CD4-positive, alpha-beta T cell treated with Interleukin-17A for 1 hour (primary cell): Measurements from ENCODE around the gene ADARB2.
A peak's percentile ranks its signal among the peaks of the same experiment; 100 is the strongest.

Experiments
- DNase-seq: peaks from one replicate; pipeline ENCODE4 v3.0.0-alpha.2; 2020

The ADARB2 gene

DNA sequence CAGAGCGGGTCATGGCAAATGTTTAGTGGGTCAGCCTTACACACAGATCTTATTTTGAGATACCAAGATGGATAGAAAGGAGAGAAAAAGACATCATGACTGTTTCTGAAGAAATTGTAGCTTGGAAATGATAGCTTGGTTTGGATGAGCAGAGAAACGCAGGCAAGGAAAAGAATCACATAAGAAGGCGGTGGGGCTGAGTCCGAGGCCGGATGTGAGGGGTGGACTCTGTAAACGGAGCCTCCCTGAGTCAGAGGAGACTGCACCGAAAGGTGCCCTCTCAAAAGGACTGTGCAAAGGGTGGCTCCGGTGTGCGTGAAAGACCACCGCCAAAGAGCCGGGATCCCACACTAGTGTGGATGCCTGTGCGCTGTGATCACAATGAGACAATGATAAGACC is 53.7 kb downstream of the ADARB2 start:
- no peak for DNase-seq

DNA sequence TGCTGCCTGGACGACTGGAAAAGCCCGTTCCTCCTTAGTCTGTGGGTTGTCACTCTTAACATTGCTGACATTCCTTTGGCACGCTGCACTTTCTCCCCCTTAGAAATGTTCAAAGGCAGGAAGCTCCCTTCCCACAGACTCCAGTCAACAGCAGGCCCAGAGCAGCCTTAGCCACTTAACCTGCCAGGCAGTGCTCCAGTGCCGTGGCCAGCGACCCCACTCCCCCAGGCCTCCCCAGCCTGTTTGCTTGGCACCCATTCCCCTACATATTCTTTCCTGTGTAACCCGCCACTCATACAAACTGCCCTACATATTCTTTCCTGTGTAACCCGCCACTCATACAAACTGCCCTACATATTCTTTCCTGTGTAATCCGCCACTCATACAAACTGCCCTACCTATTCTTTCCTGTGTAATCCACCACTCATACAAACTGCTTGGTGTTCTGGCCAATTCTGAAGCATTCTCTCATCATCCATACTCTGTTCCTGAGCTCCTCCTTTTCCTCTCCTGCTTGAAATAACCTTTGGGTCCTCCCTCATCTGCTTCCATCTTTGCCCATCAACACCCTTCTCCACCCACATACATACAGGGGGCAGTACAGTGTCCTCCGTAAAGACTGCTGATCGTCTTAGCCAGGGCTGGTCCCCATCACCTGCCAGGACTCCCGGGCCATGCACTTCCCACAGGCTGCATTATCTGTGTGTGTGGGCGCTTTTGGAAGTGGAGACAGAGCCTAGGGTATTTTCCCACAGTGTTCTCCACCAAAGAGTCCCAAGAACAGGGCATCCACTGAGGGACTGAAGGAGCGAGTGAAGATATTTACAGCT is 57.3 kb downstream of the ADARB2 start:
- peak; percentile 4 for DNase-seq

DNA sequence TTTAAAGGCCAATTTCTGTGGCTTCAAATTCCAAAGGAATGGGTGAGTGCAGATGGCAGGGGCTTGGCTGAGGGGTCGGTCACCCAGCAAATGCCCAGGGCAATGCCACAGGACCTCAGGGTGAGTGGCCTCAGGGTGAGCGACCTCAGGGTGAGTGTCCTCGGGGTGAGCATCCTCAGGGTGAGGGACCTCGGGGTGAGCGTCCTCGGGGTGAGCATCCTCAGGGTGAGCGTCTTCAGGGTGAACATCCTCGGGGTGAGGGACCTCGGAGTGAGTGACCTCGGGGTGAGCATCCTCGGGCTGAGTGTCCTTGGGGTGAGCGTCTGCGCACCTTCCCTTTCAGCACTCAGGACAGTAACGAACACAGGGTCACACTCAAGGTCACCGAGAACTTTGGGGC is 59.2 kb downstream of the ADARB2 start:
- no peak for DNase-seq

DNA sequence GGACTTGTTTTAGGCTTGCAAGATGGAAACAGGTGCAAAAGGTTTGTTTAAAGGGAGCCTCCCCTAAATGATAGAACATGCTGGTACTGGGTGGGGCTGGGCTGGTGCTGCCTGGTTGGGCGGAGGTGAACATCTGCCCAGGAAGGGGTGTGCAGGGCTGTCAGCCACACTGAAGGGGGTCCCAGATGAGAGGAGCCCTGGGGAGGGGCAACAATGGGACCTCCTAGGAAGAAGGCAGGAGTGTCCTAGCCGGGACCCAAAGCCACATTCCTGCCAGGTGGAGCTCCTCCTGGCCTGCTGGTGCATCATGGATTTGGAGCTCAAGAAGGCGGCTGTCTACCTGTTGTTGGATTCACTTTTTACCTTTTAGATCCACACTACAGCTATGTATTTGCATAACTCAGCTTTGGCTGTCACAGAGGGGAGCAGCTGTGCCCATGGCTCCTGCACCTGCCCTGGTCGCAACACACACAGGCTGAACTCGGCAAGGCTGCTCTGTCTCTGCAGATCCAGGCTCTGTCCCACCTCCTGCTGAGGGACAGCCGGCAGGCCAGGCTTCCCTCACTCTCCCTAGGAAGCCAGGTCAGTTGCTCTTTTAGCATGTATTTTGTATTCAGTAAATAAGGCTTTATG is 59.9 kb downstream of the ADARB2 start:
- DNase-seq: no peak

DNA sequence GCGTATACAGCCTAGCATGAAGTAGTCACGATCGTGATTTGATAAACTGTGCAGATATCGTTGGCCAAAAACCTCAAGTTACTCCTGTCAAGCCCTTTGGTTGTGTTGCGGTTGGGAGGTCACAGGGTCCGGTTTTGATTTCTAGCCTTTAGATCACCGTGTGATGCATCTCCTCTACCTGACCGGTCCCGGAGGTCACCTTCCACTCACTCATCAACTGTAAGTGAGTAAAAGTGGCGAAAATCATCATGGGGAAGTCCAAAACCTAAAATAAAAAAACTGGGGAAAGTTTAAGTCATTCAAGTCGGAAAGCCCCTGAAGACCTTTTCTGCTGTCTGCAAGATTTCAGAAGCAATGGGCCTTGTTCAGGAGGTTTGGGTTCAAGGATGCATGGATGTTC is 62.8 kb downstream of the ADARB2 start:
- no peak for DNase-seq

DNA sequence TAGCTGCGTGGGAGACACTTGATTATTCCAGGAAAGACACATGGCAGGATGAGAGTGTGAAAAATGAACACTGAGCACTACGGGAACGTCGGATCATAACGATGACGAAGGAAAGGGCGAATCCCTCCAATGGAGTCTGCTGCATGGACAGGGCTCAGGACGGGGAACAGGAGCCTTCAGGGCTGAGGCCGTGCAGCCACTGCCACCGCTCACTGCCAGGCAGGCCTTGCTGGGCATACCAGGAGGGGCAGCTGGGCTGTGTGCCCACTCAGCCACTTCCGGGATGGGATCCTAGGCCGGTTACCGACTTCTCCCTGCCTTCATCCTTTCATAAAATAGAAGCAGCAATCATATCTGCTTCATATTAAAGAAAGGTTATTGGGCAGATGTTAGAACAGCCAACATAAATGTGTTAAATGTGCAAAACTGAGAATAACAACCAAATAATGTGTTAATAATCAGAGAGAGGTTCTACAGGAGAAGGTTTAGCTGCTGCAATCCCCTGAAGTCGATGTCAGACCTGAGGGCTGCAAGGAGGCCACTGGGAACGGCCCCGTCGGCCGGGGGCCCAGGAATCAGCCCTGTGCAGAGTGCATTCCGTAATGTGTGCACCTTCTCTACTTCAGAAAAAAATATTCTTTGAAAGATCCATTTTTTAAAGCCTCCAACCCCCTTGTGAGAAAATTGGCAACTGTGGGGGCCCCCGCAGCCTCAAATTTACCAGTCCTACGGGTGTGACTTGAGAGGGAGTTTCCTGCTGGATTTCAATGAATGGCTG is 63.6 kb downstream of the ADARB2 start:
- no peak for DNase-seq

DNA sequence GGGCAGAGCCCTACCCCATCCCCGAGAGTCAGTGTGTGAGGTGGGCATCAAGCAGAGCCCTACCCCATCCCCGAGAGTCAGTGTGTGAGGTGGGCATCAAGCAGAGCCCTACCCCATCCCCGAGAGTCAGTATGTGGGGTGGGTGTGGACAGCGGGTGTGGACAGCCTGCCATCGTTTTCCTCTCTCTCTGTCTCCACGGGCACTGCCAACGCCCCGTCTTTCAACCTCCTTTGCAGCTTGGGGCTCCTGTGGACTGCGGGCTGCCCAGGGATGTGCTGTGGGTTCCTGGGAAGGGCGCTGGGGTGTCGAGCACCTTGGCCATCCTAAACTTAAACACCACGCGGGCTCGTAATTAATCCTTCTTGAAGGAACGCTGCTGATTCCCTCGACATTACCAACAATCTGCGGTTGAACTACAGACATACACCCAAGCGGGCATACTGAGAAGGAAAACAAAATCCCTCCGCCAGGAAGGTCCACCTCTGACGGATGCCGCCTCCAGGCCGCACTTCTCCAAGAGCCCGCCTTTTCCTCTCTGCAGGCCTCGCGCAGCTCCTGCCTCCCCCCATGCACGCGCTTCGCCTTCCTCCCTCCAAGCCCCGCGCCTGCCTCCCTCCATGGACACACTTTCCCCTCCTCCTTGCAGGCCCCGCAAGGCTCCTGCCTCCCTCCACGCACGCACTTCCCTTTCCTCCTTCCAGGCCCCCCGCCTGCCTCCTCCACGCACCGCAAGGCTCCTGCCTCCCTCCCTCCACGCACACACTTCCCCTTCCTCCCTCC is 65.1 kb downstream of the ADARB2 start:
- DNase-seq: no peak

DNA sequence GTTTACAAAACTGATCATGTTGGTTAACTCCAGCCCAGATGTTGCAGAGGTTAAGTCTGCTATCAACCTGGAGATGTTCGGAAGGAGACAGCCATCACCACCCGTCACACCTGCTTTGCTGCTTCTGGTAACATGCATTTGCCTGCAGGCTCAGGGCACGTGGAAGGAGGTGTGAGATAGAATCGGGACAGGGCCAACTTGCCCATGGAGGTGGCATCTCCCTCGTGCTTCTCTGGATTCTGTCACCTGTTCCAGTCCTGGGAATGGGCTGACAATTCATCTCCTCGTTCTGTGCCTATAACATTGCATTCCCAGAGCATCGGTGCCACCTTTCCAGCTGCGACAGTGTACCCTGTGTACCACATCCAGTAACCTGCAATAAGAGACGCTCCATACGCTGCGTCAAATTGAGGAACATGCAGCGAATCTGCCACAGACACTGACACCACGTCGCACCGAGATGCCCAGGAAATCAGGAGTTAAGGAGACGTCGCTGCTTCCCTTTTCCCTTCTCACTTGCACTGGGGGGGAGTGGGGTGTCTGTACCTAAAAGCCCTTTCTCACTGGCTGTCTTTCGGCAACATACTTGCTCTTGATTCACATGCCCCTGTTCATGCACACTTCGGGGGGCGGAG is 65.8 kb downstream of the ADARB2 start:
- no peak for DNase-seq

DNA sequence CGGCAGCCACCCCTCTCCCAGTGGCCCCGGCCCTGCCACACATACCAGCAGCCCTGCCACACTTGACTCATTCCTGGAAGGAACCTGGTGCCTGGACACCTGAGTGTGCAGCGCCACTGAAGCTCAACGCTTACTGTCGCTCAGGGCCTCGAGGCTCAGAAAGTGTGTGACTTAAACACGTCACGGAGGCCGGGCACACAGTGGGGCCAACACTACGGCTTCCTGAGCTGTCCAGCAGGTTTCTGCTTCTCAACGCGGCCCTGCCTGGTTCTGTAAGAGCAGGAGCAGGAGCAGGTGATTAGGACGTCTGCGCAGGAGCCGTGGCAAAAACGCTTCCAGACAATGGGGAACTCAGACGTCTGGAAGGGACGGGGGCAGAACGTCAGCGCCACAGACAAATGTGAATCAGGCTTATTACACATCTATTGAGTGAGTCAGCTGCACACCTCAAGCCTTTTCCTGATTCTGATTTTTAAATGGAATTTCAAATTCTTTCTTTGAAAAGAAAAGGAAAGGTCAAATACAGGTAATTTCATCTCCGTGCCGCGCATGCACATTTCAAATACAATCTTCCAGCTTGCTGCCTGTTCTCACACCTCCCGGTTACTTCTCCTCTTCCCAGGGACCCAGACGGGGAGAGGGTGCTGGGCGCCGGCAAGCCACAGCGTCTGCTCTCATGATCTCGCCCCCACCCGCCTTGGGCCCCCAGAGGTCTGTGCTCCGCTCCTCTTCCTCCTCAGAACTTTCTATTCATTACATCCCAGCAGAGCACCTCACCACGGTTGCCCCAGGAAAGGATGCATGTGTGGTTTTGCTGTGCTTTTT is 66.6 kb downstream of the ADARB2 start:
- DNase-seq: no peak

DNA sequence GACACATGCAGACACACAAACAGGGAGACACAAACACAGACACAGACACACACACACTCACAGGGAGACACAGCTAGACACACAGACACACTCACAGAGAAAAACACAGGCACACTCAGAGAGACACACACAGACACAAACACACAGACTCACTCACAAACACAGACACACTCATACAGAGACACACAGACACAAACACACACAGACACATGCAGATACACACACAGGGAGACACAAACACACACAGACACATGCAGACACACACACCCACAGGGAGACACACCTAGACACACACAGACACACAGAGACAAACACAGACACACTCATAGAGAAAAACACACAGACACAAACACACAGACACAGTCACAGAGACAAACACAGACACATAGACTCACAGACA is 67.9 kb downstream of the ADARB2 start:
- no peak for DNase-seq

DNA sequence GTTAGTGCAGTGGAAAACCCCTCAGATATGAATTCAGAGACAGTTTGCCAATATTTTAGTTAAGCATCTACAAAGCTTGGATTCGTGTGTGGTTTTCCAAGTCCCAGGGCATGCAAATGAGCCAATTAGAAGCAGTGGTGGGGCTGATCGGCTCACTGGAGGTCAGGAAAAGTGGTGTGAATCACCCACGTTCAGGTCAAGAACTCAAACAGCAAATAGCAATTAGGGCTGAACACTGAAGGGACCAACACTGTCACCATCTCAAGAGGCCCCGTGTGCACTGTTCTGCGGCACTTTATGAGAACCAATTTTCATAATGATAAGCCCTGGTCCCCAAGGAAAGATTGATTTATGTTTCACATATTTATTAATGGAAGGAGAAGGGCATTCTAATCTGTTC is 68.9 kb downstream of the ADARB2 start:
- no peak for DNase-seq

DNA sequence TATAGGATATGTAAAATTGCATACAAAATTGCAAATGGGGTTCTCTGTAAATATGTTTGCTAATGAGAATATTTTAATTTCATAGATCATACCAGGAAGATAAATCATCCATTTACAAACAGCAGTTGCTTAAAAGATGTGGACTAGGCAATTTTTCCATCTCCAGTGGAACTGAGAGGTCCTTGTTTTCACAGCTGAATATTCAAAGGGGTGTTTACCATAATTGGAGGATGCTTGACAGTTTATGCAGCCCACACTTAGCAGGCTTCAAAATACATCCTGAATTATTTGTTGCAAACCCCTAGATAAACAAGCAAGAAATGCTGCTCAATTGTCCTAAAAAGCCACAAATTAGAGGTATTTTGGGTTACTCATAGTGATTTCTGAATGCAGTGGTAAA is 69.9 kb downstream of the ADARB2 start:
- DNase-seq: no peak

DNA sequence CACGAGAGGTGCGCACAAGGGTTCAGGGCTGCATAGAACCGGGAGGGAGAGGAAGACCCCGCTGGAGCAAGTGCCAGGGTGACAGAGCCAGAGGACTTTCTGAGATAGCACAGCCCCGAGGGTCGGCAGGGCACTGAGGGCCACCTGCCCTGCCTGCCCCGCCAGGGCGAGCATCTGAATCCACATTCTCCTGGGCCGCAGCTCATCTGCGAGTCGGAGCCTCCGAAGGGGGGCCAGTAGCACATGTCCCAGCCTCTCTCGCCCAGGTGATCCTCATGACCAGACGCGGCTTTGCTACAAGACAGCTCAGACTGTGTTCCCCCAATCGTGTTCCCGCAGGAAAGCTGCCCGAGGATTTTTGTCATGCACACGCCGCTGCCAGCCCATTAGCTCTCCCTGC is 71.2 kb downstream of the ADARB2 start:
- DNase-seq: no peak

DNA sequence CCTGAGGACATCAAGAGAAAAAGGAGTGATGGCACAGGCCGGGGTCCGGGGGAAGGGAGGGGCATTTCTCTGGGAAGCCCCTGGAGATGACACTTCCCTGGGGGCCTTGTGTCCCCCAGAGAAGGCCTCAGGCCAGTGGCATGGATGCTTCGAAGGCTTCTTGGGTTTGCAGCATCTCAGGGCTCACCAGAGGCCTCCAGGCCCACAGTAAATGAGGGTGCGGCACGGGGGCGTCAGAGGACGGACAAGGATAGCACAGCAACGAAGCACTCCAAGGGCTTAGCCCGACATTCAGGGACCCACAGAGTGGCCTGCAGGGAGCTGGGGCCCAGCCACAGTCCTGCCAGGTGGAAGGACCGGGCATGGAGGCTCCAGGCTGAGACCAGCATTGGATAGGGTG is 71.6 kb downstream of the ADARB2 start:
- no peak for DNase-seq

DNA sequence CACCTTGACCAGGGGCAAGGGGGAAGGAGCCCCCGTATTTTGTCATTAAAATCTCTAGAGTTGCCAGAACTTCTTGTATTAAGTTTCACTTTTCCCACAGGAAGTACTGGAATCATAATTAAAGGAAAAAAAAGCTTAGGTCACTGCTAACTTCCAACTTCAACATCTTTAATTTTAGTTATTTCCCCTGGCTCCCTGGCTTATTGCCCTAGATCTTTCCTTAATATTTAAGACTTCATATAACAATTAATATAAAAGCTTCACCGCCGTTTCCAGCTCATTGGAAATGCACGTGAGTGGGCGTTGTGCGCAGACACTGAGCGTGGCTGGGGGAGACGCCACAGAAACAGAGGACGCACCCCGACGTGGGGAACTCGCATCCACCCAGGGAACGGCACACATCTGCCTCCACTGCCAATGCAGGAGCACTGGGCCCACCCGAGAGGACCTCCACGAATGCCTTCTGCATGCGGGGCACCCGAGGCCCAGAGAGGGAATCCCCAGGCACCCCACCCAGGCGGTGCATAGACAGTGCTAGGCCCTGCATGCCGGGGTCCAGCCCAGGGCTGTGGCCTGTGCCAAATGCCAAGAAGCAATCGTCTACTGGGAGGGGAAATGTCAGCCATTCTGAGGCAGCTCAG is 72.2 kb downstream of the ADARB2 start:
- DNase-seq: no peak

DNA sequence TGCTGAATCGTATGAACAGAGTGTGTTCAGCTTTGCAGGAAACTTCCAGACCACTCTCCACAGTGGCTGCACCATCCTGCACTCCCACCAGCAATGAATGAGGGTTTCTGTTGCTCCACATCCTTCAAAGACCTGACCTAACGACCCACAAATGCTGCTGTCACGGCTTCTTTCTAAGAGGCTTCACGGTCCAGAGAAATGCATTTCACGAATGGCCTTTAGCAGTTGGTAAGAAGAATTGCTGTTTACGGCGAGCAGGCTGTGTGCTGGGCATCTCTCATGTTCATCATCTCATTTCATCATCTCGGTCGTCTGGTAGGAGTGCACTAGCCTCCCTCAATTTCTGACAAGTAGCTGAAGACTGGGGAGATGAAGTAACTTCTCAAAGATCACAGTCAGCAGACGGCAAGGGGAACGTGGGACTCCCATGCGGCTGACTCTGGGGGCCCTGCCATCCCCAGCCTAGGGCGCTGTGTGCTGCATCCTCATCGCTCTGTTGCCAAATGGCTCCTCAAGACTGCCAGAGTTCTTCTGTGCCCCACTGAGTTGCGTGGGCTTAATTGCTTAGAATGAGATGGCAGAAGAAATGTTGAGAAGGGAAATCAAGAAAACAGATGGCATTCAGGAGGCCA is 72.9 kb downstream of the ADARB2 start:
- DNase-seq: no peak

DNA sequence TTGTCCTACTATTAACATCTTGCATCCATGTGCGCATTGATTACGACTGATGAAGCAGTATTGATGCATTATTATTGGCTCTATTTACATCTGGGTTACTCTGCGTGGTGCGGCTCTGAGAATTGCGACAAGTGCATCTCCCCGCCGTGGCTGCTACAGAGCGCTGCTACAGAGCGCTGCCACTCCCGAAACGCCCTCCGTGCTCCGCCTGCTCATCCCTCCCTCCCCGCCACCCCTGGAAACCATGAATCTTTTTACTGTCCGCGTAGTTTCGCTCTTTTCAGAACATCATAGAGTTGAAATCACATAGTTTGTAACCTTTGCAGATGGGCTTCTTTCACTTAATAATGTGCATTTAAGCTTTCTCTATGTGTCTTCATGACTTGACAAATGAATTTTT is 74.1 kb downstream of the ADARB2 start:
- DNase-seq: no peak

DNA sequence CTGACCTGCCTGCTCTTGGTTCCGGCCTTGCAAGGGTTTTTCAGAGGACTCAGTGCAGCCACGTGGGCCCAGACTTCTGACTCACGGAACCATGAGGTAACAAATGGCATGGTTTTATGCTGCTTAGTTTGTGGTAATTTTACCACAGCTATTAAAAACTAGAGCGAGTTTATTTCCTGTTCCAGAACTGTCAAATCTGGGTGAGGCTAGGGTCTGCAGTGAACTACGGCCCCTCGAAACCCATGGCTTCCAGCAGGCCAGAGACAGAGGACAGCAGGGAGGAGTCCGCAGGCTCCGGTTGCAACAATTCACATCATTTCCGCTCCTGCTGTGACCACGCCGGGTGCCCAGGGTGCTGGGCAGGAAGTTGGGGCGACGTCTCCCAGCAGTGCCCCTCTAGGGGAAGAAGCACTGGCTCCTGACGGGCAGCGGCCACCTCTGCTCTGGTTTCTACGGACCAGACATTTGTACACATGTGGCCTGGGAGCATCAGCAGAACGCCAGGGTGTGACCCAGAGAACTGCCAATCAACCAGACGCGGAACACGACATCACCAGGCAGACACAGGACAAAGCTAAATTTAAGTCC is 74.8 kb downstream of the ADARB2 start:
- DNase-seq: no peak

DNA sequence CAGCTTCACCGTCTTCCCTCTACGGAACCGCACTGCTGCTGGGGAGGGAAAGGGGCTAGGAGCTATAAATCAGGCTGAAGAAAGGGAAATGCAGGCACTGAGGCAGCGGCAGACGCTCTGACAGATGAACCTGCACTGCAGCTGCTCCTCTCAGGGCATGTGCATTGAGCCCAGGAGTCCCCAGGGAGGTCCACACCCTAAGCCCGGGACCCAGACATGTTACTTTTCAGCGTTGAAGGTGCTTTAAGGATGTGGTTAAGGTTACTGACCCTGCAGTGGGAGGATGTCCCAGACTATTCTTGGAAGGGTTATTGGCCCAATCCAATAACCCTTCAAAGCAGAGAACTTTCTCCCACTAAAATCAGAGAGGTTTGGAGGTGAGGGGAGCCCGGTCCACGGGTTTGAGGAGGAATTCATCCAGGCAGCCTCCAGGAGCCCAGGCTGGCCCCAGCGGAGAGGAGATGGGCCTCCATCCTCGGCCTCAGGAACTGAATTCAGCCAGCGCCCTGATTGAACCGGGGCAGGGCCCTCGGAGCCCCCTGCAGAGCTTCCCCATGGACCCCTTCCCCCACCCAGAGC is 75.4 kb downstream of the ADARB2 start:
- DNase-seq: no peak

DNA sequence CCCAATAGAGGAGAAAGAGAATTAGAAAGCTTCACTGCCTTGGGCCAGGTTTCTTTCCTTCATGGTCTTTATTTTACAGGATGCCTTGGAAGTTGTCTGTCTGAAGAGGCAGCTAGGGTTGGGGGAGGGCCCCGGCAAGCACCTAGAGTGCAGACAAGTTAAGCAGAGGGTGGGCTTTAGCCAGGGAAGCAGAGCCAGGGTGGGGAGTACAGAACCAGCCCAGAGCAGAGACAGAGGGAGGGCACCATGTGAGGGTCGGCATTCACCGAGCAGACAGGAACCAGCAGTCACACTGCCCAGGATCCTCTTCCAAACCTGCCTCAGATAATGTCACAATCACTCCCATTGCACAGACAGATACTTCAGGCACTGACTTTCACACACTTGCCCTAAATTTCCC is 75.9 kb downstream of the ADARB2 start:
- no peak for DNase-seq
